Stimulated activated CD4-positive, alpha-beta T cell treated with anti-CD3 and anti-CD28 coated beads, Interleukin-4, amount 100 ng/mL, for 1 hour (primary cell): ENCODE results near the gene GULP1.
"Not testable (repeated sequence)": the region's sequence is repeated elsewhere in the genome, so short reads cannot be mapped to it uniquely, and the experiment has no call there.

Experiments used
- DNase-seq: peaks from one replicate; pipeline ENCODE4 v3.0.0-alpha.2; 2020

Gene GULP1, protein sequence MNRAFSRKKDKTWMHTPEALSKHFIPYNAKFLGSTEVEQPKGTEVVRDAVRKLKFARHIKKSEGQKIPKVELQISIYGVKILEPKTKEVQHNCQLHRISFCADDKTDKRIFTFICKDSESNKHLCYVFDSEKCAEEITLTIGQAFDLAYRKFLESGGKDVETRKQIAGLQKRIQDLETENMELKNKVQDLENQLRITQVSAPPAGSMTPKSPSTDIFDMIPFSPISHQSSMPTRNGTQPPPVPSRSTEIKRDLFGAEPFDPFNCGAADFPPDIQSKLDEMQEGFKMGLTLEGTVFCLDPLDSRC

GRCh38 chr2:188291617-188292347 is at the start of gene GULP1:
TSS of gene GULP1 (plus strand) at chr2:188291874. CDS start at chr2:188477703, 185,829 bp downstream.
- DNase-seq = no peak

DNA sequence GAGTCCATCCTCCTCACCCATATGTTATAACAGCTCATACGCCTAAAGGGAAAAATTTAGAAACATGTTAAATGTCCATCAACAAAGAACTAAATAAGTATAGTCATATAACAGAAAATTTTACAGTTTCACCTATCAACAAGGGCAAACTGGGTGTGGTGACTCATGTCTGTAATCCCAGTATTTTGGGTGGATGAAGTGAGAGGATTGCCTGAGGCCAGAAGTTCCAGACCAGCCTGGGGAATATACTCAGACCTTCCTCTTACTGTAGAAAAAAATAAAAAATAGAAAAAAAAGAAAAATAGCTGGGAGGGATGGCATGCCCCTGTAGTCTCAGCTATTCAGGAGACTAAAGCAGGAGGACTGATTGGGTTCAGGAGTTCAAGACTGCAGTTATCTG is 48.3 kb upstream of the GULP1 start:
- no peak for DNase-seq

DNA sequence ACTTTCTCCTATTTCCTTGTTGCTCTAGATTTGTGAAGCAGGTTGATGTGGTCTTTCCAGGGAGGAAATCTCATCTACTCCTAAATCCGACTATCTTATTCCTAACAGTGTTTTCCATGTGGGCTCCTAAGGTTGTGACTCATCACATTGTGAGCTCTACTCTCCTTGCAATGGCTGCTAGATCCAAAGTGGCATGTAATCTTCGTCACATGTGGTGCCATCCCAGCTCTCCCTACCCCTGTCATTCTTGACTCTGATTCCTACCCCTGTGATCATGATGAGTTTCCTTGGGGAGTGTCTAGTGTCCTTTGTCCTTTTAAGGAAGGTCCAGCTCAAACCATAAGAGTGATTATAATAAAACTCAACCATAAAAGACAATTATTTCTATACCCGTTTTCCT is 47.3 kb upstream of the GULP1 start:
- no peak for DNase-seq

DNA sequence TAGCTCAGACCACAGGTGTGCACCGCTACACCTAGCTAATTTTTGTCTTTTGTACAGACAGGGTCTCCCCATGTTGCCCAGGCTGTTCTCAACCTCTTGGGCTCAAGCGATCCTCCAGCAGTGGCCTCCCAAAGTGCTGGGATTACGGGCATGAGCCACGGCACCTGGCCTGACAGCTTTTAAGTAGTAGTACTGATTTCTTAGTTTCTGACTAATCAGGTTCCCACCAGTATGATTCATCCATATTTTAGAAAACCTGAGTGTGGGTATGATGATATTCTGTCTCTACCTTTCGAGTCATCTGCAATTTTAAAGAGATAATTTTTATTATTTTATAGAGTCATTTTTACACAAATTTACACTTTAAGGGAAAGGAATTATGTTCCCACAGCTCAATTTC is 46.4 kb upstream of the GULP1 start:
- DNase-seq = no peak

DNA sequence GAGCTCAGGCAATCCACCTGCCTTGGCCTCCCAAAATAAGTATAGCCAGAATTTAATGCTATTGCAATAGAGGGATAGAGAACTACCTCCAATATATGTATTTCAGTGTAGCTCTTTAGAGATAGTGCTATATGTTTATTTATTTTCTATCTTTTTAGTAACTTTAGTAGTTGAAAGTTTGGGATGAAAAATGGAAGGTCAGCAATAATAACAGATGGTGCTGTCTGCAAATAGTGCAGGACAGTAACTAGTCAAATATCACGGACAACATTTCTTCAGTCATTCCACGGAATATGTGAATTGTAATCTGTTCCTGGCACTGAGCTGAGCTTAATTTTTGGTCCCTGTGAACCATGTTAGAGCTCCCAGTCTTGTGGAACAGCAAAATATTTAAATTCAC is 43.2 kb upstream of the GULP1 start:
- no peak for DNase-seq

- no peak for DNase-seq
Observed at GRCh38 chr2:188251034-188251433, 40.6 kb upstream of the GULP1 start.

DNA sequence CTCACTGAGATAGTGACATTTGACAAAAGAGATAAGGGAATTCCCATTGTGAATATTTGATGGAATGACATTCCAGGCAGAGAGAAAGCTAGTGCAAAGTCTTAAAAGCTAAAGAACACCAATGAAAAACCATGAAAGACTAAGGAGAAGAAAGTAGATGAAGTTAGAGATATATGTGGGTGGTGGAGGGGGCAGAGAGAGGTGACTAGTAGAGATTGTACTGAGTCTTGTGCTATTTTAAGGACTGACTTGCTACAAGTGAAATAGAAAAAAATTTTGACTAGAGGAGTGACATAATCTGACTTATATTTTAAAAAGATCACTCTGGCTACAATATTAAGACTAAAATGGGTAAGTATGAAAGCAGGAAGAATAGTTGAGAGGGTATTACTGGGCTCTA is 35.3 kb upstream of the GULP1 start:
- DNase-seq = no peak

DNA sequence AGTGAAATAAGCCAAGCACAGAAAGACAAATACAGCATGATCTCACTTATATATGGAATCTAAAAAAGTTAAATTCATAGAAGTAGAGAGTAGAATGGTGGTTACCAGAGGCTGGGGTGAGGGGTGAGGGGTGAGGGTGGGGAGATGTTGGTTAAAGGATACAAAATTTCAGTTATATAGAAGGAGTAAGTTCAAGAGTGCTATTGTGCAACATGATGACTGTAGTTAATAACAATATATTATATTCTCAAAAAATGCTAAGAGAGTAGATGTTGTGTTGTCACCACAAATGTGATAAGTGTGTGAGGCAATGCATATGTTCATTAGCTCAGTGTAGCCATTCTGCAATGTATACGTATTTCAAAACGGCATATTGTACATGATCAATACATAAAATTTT is 26.4 kb upstream of the GULP1 start:
- no peak for DNase-seq

- no peak for DNase-seq
Observed at GRCh38 chr2:188267776-188268175, 23.9 kb upstream of the GULP1 start.

DNA sequence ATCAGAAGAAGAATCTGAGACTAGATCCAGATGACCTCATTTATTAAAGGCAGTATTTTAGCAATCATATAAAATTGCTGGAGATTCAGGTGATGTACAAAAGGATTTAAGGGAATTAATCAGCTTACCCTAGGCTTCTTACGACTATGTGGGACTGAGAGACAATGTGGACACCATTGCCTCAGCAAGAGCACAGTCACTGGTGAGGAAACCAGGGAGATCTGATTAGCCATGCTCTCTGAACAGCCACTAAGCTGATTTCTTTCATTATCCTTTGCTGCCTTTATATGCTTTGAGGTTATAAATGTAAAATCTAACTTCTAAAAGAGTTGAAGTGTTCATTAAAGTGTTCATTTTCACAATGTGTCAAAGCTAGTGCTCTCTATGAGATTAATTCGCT is 22.7 kb upstream of the GULP1 start:
- DNase-seq = no peak

DNA sequence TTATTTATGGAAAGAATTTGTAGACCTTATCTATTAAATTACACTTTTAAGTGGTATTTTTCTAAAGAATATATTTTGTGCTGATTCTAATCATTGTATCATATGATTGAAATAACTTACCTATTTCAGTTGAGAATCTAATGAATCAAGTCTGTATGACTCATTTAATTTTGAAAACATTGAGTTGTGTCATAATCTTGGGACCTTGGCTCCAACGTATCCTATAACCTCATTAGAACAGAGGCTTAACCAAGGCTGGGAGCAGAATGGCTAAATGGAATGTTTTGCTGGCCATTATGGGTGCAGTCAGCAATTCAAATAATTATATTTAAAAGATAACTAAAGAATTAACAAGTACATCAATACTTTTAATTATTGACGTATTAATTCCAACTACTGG is 19.6 kb upstream of the GULP1 start:
- DNase-seq = no peak

DNA sequence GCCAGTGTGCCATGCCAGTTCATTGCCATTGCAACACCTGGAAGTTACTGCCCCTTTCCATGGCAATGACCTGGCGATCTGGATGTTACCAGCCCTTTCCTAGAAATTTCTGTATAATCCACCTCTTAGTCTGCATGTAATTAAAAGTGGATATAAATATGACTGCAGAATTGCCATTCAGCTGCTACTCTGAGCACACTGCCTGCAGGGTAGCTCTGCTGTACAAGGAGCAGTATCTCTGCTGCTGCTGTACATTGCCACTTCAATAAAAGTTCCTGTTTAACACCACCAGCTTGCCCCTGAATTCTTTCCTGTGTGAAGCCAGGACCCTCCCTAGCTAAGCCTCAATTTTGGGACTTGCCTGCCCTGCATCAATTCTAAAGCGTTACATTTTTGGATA is 17.4 kb upstream of the GULP1 start:
- no peak for DNase-seq

- no peak for DNase-seq
Observed at GRCh38 chr2:188276255-188276654, 15.4 kb upstream of the GULP1 start.

DNA sequence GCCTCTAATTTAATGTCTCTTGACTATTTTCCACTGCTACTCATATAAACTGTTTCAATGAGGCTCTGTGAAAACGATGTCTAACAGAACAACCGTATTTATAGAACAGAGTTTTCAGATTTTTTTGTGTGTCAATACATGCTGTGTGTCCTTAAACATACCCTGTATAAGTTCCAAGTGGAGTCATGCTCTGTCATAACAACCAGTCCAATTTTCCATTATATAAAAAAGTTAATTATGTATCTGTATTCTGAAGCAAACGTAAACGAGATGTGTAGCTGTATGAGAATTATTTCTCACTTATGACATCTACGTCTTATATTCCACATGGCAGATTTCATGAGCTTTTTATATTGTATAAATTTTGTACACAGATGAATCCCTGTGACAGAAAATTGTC is 13.9 kb upstream of the GULP1 start:
- no peak for DNase-seq

GRCh38 chr2:188278388-188279092 is 13.1 kb upstream of the GULP1 start:
- no peak for DNase-seq

GRCh38 chr2:188279093-188279445 is 12.6 kb upstream of the GULP1 start:
- DNase-seq = no peak

DNA sequence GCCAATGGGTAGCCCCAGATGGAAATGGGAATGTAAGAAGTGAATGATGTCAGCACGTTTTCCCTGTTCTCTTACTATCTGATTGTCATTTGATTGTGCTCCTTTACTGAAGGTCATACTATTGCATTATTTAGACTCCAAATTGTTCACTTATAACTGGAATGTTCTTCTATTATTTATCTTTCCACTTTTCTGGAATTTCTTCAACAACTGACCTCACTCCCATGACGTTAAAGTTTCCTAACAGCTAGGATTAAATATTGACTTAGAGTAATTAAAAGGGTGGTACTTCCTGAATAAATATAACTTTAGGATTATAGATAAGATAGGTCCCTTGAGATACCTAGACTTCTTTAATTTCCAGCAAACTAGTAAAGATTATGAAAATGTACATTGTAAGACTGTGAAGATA is 10.9 kb upstream of the GULP1 start:
- DNase-seq = no peak

- DNase-seq = no peak
Observed at GRCh38 chr2:188282907-188283306, 8.8 kb upstream of the GULP1 start.

GRCh38 chr2:188284251-188284650 is 7.4 kb upstream of the GULP1 start:
- not testable (repeated sequence) for DNase-seq

DNA sequence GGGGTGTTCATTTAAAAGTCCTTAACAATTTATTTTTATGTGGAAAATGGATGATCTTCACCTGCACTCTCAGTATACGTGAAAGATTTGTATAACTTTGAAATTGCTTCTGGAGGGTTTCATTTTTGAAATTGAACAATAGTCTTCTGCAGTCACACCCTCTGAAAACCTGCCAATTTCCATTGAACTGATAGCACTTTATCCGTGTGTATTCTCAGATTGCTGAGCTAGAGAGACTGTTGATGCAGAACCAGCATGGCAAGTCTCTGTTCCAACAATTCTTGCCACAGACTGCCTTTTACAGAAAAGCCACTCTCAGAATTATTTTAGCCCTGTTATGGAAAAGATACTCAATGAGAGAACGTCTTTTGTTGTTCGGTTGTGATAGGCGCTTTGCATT is 6.6 kb upstream of the GULP1 start:
- DNase-seq = no peak

DNA sequence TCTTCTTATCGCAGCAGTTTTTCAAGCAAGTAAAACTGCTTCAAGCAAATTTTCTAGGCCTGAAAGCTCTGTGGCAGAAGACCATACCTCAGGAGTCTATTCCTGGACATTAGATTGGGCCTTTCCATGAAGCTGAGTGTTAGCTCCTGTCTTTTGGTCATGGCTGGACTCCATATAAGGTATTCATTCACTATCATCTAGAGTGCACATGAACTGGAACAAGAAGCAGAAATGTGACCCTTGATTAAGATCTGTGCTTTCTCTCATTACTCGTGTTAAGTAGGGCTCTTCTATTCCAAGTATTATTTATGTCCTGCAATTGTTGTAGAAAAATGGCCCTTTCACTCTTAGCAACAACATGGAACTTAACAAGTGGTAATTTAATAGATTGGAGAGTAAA is 5.9 kb upstream of the GULP1 start:
- no peak for DNase-seq

DNA sequence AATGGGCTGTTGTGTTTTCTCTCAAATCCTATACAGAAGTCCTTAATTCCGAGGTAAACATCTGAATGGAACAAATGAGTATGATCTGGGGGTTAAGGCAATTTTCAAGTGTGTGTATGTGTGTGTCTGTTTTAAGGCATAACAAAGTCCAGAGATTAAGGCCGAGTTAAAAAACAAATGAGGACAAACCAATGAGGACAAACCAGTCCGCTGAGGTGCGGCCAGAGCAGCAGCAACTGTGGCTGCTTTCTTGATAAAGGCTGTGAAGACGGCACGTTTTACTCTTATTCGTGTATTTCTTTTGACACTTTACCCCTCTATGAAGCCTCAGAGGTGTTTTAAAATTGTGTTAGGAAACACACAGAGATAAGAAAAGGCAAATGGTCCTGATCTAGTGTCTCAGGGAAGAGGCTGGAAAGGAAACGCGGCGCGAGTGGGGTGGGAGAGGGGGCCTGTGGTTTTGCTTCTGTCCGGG is 495 bp upstream of the GULP1 start:
- no peak for DNase-seq

DNA sequence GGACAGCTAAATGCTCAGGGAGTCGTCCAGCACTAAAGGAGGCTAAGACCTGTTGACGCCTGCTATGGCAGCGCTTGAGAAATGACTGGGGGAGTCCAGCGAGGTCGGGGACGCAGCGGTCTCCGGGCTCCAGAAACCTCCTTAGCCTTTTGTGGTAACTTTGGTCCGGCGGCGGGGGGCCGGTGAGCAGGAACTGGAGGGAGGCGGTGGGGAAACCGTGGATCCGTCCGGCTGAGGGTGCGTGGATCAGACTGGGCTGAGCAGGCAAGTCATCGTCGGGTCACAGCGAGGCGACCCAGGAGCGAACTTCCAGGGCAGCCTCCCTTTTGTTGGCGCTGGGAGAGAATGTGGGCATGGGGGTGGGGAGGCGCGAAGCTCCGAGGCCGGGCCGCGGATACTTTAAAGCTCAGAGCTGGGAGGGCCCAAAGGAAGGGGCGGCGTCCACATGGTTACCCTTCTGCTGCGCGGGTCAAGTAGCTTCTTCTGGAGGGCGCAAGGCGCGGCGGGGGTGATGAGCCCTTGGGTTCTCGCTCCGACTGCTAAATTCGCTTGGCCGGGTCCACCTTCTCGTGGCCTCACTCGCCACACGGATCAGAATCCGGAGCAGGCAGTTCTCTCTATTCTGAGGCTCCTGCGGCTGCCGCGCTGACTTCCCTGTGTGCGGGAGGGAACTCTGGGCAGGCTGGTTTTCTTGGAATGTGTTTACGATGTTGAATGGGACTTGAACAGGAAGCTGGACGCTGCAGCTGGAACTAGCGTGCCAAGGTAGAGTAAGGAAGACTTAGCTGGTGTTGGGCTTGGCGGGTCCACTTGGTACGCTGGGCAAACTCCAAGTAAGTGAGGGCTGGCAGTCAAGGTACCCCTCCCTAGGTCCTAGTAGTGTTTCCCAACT is 920 bp downstream of the GULP1 start:
- no peak for DNase-seq
